NCI-H146 treated with DMSO at 0.1 percent for 48 hours (cell line): Measurements from ENCODE around the gene POLDIP2.

Experiments used
- DNase-seq: peaks from one replicate; lab custom pipeline; 2025; ENCODE audit not compliant: unreplicated experiment; lab: John Stamatoyannopoulos, UW

Gene POLDIP2

DNA sequence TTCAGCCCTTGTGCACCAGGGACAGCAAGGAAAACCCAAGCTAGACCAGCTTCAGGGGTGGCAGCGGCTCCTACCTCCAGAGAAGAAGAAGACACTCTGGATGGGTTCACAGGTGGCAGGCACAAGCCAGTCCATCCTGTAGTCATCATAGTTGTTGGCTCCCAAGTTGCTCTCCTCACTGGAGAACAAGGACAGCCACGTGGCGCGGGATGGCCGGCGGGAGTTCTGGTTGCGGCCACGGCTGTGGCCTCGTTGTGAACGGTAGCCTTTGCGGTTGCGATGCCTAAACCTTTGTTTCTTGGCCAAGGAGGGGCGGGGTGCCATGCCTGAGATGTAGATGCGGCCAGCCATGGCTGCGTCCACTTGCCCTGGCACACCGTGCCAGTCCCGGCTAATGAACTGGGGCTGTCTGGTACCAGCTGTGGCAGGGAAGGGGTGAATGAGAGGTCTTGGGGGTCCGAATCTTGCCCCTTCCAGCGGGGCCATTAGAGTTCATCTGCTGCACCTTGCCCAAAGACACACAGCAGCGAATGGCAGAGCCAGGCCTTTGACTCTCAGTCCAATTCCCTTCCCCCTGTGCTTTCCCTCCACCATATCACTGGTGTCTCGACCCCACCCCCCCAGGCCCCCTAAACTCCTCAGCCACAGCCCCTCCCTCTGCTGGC, 10.4 kb upstream of the POLDIP2 start:
- DNase-seq: no peak

DNA sequence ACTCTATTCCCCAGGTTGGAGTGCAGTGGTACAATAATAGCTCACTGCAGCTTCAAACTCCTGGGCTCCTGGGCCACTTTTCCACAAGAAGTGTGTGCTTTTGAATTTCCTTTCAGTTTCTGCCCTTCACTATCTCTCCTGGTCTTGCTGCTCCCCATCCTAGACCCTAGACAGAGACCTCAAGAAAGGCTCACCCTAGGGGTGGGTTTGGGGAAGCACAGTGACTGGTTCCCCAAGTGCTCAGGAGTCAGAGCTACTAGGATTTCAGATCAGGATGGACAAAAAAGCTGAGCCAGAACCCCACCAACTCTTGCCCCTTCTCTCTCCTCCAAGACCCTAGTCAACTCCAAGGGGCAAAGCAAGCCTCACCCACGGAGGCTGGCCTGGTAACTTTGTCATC, 9.3 kb upstream of the POLDIP2 start:
- no peak for DNase-seq

DNA sequence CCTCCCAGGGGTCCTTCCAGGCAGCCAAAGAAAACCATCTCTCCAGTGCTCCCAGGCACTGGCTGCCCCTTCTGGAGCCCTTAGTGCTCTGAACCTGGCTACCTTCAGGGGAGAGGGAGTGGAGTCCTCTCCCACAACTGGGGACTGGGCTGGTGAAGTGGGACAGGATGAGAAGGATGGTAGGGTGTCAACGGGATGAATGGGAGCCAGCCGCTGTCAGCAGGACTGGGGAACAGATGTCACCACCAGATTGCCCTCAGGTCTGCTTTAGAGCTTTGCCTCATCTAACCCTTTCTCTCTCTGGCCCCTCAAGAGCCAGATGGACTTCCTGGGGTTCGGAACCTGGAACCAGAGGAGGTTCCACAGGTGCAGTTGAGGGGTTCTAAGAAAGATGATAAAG, 8.2 kb upstream of the POLDIP2 start:
- DNase-seq: no peak

DNA sequence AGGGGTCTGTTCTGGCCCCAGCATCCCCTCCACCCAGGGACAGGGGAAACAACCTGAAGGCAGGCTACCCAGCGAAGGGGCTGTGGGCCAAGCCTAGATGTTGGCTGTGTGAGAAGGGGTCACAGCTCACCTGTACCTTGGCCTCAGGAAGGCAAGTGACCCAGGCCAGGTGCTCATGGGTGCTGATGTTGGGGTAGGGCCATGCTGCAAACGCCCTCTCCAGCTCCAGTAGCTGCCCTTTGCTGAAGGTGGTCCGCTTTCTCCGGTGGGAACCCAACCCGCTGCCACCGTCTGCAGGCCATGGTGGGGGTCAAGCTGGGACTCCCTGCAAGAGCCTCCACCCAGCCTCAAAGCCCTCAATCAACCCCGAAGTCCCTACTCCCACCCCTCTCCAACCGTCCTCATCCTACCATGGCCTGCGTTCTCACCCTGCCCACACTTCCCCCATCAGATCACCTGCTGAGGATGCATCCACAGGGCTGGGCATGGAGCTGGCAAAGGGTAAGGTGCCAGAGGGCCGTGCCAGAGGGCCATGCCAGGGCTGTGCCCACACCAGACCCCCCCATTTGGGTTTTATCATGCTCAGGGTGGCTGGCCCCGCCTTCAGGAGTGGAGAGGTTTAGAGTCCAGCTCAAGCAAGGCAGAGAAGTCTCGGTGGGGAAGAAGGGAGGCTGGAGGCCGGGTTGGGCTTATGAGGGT, 7.5 kb upstream of the POLDIP2 start, which contains the start of gene SEBOX:
SEBOX (minus strand) TSS at position 535 of the 699 bp plus-strand sequence; CDS start at position 487, 48 bp downstream.
- DNase-seq: no peak

DNA sequence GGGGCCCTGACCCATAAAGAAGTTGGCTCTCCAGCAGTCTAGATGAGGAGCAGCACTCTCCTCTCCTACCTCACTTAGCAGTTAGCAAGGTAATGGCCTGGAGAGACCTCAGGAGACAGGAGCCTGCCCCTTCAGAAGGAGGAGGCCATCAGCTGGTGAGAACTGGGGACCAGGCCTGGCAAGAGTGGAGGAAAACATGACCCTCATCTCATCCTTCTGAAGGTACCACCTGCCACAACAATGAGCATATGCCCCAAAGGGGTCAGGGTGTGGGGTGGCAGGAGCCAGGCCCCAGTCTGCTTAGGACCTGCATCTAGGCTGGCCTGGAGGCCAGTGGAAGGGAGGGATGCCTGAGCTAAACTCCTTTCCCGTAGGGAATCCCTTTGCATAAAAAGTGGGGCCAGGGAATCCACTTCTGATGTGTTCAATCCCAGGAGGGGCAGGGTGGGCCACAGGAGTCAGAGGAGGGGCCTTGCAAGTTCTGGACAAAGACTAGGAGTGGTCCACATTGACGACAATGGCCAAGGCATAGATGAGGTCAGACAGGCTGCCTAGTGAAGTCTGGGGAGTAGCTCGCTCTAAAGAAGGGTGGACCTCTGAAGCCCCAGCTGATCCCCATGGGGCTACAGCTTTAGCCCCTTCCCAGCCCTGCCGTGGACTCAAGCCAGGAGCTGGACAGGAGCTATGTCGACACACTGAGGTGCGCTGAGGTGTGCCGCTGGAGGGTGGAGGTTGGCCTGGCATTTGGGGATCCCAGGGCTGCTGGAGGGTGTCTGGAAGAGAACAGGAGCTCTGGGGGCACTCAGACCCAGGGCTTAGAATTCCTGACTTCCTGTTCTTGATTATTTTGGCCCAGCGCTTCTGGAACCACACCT, 6.7 kb upstream of the POLDIP2 start:
- DNase-seq: no peak

DNA sequence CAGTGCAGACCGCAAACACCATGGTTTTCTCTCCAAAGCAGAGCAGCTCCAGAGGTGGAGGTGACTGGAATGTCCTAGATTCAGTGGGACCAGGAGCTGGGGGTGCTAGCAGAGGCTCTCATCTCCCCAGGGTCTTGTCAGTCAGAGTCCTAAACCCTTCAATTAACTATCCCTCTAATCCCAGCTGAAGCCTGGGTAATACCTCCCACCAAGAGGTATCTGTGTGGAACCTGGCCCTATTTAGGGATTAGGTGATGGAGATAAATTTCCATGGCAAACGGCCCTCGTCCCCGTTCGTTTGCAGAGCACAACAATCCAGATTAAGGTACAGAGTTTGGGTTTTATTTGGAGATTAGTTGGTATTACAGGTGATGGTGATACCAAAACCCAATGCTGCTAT, 5.9 kb upstream of the POLDIP2 start:
- DNase-seq: no peak

DNA sequence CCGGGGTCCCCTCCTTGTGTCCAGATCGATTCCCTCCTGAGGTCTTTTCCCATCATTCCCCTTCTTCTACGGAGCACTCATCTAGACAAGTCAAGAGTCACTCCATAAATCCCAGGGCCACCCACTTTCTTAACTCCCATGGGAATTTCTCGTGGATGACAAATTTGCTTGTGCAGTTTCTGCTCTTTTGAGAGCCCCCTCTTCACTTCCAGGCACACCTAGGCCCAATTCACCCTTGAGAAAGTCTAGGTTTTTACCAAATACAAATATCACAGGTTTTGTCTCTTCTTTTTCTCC, 522 bp upstream of the POLDIP2 start:
- no peak for DNase-seq

DNA sequence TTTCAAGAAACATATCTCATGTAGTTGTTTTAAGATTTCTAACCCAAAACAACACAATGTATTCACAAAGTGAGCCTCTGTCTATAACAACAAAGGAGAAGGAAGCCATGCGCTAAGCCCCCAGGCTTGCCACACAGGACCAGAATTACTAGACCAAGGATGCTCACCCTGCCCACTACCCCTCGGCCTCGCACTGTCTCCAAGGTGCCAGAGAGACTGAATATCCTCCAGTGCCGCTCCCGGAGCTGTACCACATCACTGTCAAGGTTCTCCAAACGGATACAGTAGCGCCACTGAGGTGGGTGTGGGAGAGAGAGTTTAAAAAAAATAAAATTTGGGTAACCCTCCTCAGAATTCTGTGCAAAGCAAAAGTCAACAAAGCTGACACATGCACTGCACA, 7.1 kb downstream of the POLDIP2 start:
- no peak for DNase-seq

DNA sequence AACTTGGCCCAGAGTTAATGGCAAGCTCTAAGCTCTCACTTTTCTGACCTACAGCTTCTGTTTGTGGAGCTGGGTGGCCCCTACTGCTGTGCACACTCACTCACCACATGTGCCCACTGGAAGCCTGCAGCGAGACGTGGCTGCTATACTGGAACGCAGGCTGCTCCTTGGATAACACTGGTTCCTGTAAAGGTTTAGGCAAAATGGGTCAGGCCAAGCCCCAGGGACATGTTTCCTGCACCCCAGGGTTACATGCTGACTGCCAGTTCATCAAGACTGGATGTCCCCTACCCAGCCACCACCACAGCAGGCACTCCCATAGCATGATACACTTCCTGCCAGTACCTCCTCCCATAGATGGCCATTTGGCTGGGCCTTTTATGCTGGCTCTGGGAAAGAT, 8.3 kb downstream of the POLDIP2 start:
- no peak for DNase-seq

DNA sequence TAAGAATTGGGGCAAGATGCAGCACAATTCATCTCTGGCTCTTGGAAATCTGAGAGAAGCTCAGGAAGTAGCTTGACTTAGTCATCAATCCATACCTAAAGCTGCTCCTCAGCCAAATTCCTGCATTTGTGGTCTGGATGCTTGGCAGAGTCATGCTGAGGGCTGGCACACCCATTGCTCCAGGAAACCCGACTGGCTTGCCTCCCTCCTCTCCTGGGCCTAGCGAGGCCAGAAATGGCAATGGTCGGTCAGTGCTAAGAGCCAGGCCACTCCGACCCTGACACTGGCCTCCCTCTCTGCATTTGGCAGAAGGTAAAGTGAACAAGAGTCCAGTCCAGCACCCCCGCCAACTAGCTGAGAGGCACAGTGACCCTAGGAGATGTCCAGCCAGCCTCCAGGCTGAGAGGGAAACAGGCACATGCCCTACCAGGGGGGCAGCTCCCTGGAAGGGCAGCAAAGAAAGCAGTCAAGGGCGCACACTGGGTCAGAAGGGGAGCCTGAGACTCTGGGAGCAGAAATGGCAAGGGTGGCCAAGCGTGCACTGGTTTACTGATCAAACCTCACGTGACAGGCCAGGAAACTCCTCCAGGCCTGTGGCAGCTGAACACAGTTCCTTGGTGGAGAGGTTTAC, 10.0 kb downstream of the POLDIP2 start:
- no peak for DNase-seq

DNA sequence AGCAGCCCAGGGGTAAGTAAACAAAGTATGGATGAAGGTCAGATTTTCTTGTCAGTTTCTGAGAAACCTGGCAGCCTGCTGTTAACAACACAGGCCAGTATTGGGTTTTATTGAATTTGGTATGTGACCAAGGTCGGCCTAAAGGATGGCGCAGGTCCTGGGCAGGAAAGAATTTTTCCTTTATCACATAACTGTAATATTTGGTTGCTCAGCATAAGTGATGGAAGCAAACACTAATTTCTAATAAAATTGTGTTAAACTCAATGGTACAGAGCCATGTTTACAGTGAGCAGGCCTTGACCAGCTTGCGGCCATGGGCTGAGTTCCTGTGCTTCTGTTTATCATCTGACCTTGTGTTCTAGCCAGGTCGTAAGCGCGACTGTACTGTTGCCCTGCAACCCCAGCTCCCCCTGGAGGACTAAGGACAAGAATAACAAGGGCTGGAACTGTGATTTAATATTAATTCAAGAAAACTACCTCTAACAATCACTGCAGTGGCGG, 10.5 kb downstream of the POLDIP2 start:
- DNase-seq: no peak

DNA sequence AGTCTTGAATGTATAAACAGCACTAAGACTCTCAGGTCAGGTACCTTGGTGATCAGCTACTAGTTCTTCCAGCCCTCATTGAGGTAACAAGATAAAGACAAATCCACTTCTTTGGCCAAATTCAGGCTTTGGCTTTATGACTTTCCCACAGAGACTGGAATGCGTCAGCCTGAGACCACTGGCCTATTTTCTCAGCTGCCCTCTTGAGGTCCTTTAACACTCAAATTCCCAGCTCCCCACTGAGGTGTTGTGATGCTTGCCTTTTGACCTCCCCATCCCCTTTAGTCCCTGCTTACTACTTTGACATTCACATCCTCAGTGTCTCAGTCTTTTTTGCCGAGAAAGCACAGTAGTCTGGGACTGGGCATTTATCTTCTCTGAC, 11.1 kb downstream of the POLDIP2 start:
- DNase-seq: no peak

DNA sequence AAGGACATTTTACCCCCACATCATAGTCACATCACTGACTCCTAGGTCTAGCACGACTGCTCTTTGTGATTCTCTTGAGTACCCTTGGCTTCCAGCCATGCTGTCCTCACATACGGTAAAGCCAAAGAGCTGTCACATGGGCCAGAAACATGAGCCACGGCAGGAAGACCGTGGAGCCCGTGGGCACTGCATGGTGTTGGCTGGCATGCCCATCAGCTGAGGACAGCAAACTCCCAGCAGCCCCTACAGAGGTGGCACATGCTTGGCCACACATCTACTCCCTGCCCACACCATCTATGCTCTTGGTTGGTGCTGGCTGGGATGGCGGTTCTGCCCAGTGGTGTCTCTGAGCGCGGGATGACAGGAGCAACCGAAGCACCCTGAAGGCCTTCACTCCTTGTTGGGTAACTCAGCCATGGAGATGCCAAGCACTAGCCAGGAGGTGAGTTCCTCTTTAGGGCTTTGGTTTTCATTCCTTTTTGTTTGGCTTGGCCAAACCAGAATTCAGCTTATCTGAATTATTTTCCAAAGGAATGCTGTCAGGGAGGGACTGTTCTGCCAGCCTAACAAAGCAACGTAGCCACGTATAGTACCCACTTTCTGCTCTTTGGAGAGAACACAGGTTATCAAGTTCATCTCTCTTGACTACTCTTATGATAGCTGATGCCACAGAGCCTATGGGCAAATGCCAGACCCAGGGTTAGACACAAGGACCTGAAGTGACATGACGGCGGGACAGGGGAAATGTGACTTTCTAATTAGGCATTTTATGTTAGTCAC, 11.7 kb downstream of the POLDIP2 start:
- DNase-seq: no peak

DNA sequence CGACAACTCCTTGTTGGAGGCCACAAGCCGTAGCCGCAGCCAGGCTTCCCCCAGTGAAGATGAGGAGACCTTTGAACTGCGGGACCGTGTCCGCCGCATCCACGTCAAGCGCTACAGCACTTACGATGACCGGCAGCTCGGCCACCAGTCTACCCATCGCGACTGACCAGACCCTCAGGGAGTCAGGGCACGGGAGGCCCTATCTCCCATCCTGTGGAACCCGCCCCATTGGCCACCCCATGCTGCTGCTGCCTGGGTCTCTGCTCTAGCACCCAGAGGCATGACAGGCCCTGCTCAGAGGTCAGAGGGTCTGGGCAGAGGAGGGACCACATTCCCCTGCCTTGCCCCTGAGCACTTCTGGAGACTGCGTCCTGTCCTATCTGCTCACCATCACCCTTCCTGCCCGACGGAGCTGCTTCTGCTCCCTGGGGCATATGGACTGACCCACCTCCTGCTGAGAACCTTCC, 12.9 kb downstream of the POLDIP2 start:
- DNase-seq: no peak

DNA sequence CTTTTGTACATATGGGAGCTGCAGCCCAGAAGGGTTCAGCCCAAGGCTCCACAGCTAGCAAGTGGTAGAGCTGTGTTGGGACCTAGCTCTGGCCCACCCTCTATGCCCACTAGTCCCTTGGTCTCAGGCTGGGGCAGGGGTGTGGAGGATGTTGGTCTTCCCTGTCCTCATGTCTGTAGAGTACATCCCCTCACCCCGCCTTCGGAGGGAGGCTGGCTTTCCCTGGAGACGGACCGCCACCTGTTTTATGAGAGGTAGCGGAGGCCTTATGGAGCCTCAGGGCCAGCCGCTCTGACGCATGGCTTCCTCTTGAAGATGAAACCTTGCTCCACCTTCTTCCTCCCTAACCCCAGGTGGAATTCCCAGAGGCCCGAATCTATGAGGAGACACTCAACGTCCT, 13.3 kb downstream of the POLDIP2 start:
- DNase-seq: no peak

DNA sequence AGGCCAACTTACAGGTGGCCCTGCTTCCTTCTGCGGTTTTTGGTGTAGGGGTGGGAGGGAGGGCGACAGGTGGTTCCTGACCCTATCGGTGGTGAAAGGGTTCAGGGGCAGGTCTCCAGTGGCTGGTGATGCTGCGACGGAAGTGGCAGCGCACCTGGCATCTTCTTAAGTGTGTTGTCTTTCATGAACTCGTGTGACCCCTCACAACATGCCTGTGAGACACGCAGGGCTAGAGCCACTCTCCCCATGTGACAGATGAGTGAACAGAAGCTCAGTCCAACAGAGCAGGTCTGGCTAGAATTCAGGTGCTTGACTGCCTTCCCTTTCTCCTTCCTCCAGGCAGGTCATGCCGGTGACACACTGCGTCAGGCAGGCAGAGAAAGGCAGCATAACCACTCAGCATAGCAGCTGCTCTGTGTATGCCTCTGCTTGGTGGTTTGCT, 13.8 kb downstream of the POLDIP2 start:
- DNase-seq: no peak

DNA sequence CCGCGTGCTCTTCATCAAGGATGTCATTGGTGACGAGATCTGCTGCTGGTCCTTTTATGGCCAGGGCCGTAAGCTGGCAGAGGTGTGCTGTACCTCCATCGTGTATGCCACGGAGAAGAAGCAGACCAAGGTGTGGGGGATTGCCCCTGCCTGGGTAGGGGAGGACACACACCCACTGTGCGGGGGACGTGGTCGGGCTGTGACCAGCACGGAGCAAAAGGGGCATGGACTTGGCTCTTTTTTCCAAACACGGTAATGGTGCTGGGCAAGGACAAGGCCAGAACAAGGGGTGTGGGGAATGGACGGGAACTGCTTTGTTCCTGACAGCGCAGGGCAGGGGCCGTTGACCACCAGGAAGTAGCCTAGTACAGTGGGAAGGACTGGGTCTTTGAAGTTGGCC, 15.0 kb downstream of the POLDIP2 start:
- no peak for DNase-seq

DNA sequence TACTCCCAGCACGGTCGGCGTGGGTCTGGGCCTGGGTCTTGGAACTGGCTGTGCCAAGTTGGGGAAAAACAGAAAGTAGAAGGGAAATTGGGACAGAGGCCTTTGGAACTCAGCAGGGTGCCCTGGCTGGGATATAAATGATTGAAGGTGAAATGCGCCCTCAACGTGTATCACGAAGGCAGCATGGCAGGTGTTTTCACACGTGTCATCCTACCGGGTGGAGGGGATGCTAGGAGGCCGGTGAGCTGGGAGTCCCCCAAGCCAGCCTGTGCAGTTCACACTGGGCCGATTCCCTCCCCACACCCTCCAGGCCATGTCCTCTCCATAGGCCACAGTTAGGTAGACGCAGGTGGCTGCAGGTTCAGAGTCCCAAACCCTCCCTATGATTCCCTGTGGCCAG, 15.8 kb downstream of the POLDIP2 start:
- no peak for DNase-seq

DNA sequence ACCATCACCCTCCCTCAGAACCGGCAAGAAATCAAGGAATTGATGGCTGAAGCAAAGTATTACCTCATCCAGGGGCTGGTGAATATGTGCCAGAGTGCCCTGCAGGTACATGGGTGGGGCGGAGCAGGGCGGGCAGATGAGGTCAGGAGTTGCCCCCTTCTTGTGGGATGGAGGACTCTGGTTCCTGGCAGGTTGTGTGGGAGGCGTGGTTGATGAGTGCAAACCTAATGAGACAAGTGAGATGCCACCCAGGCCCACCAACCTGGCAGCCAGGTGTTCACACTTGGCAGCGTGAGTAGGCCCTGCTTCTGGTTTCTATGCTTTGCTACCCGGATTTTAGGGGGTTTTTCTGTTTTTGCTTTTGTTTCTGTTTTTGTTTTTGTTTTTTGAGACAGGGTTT, 17.0 kb downstream of the POLDIP2 start:
- no peak for DNase-seq

DNA sequence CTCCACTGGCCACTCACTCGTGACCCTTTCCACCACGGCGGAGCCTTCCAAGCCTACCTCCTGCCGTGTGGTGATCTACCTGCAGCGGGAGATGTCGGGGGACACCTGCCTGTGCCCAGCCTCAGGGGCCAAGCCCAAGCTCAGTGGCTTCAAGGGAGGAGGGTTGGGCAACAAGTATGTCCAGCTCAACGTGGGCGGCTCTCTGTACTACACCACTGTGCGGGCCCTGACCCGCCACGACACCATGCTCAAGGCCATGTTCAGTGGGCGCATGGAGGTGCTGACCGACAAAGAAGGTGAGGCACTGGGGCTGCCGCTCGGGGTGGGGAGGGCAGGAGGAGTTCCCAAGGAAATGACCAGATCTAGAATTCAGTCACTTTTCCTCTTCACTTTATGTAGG, 17.9 kb downstream of the POLDIP2 start:
- DNase-seq: no peak
